Stimulated activated CD4-positive, alpha-beta T cell treated with anti-CD3 and anti-CD28 coated beads, Interleukin-2, amount 100 ng/mL, for 24 hours (primary cell): ENCODE measurements around the gene TIMP3.

ENCODE experiments used
- DNase-seq, 2 donors: peaks; one replicate each; pipeline ENCODE4 v3.0.0-alpha.2; 2020

Gene TIMP3

DNA sequence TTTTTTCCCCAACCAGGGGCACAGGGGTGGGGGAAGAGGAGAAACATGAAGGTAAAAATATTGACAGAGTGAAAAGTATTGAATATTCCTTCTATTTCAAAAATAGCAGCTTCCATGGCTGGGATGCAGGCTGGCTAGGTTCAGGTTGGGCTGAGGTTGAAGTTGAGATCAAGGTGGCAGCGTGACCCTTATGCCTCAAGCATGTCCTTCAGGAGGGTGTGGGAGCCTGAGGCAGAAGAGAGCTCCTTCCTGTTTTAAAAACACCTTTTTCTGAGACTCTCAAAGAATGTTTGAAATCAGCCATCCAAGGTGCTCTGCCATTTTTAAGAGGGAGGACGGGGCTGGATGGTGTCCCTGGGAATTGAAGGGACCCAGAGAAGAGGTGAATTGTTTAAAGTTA is 29.5 kb downstream of the TIMP3 start:
- DNase-seq: no peak

DNA sequence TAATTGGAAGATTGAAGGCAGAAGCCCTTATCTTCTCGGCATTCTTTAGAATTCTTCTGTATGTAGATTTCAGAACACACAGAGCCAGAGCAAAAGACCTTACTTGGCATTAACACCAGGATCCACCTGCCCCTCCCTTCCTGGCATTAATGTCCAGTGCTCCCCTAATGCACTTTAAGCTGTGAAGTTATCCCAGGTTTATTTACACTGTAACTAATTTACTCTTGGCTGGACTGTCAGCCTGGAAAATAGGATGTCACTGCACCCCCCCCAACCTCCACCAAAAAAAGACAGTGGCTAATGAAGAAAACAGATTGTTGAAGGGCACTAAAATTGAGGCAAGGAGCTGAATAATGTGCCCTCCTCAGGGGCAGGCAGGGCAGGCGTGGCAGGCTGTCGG is 30.1 kb downstream of the TIMP3 start:
- no peak for DNase-seq

DNA sequence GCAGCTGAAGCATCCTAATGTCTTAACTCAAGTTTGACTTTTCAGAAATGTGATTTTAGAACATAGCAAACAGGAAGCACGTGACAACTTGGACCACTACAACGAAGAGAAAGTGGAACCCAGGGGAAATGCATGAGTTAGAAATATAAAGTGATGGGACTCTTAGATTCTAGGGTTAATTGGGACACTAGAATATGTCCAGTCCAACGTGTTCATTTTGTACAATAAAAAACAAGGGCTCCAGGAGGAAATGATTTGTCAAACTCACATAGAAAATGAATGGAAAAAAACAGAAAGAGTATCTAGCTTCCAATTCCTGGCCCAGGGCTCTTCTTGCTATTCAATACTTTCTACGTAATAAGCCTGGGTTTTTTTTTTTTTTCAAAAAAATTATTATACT is 30.7 kb downstream of the TIMP3 start:
- DNase-seq: no peak

DNA sequence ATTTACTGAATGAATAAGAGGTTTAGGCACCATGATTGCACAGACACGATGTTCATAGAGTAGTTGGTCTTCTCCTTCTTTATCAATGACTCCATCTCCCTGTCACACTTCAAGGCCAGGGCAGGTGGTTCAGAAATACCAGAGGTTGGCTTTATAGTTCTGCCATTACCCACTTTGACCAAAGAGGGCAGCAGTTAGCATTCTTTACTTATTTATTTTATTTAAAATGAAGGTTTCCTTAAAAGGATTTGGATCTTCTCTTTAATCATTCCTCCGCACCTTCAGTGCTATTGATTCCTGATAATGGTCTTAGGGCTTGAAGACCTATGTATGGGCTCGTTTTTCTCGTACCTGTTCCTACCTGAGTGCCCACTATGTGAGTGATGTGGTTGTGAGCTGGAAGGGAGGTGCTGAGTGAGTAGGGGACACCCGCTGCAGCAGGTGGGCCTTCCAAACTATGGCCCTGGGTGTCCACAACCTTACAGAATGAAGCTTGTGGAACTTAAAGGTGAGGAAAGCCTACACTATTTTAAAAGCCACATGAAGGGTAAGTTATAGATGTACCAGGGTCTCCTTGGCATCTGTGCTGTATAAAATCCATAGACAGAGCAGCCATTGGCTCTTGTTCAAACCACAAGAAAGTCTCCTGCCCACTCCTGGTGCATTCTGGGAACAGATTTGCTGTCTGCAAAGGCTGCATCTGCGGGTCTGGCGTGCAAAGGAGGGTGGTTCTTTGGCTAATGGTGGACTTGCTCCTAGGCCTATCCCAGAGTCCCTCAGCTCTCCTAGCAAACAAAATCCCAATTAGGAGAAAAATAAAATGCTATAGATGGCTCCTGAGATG is 35.0 kb downstream of the TIMP3 start:
- no peak for DNase-seq

- DNase-seq: no peak
These were observed 35.6 kb downstream of the TIMP3 start for GRCh38 chr22:32837142-32837541.

GRCh38 chr22:32837803-32838202 is 36.3 kb downstream of the TIMP3 start:
- no peak for DNase-seq

DNA sequence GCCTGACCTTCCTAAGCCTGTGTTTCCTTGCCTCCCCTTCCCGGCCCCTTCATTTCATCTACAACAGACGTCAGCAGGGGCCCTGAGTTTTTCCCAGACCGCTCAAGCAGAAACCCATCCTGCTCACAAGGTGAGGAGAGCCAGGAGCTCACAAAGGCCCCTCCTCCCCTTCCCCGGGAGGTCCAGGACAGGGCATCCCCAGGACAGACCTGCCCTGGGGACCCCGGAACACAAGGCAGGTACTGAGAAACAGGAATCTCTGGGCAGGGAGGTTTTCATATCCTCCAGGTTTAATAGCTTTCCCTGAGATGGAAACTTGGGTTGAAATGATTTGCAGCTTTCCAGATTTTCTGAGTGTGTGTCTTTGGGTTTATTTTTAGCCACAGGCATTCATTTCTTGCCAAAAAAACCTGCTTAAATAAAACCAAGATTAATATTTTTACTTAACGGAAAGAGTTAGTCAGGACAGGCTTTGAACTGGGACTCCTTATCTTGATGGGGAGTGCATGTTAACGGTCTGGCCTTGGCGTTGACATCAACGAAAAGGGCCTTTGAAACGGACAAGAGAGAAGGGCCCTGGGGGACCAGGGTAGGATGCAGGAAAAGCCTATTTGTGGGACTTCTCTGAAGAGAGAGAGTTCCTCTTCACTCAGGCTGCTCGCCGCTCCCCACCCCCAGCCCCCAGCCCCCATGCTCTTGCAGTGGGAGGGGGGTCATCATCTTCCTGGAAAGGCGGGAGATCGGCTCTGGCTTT is 38.5 kb downstream of the TIMP3 start:
- no peak for DNase-seq

GRCh38 chr22:32841175-32841574 is 39.7 kb downstream of the TIMP3 start:
- no peak for DNase-seq

DNA sequence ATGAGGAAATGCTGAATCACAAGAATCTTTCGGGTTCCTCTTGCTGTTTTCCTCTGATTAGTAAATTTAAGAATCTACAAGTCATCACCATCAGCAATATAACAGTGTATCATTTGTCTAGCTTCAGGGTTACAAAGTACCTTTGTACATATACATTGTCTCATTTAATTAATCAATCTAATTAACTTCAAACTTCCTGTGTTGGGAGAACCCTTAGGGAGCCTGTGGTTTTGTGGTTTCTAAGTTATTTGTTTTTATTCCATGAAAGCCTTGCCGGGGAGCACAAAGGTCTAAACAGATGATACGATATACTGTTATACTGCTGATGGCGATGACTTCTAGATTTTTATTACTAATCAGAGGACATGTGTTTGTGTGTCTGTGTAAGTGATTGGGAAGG is 41.0 kb downstream of the TIMP3 start:
- no peak for DNase-seq

GRCh38 chr22:32843300-32843699 is 41.8 kb downstream of the TIMP3 start:
- DNase-seq: no peak

- DNase-seq: no peak
These were observed 42.7 kb downstream of the TIMP3 start for GRCh38 chr22:32844251-32844650.

DNA sequence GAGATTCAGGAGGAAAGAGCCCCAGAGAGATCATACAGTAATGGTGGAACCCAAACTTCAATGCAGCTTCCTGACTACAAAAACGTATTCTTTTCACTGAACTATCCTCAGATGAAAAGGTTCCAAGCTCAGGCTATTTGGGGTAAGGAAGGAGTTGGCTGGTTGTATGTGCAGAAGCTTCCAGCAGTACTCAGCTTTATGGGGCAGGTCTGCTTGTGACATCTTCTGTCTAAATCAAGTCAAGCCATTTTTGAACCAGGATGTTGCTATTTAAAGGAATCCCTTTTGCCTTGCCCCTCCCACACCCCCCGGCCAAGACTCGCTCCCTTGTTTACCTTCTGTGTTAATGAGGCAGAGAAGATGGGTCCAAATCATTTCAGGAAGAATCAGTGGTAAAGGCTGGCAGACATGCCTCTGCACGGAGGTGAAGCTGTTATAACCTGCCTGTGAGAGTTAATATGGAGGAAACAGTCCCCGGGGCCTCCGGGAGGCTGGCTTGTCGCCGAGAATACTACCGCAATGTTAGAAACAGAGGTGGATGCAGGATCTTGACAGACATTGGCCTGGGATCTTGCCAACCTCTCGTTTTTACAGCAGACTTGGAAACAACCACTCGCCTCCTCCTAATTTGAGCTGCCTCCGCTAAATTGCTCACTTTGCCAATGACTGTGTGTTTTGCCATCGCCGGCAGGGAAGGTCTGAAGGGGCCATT is 45.4 kb downstream of the TIMP3 start:
- no peak for DNase-seq

GRCh38 chr22:32848226-32848625 is 46.7 kb downstream of the TIMP3 start:
- DNase-seq: no peak

DNA sequence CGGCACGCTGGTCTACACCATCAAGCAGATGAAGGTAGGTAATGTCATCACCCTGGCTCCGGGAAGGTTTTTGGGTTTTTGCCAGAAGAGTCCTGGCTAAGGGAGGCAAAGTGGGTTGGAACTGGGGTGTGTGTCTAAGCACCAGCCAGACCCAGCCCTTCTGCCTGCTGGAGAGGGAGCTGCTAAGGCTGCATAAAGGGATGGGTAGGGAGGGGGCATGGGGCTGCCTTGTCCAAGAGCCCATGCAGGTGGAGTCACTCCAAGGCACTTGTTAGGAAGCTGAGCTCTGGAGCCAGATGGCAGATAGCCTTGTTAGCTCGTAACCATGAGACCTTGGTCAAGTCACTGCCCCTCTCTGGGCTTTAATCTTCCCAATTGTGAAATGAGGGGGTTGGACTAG is 48.0 kb downstream of the TIMP3 start:
- DNase-seq: no peak

DNA sequence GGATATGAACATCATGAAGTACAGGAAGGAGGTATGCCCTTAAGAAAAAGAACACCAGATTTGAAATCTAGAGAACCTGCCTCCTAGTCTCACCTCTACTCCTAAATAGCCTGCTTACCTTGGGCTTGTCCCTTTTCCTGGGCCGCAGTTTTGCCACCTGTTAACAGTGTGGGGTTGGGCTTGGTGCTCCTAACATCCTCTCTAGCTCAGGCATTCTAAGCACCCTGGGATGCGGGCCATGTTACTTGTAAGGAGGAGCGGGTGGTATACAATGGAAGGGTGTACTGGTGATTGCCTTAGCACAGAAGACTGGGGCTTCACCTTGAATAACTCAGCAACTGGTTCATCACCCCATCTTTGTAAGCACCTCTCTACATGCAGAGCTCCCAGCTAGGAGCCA is 48.7 kb downstream of the TIMP3 start:
- DNase-seq: no peak

DNA sequence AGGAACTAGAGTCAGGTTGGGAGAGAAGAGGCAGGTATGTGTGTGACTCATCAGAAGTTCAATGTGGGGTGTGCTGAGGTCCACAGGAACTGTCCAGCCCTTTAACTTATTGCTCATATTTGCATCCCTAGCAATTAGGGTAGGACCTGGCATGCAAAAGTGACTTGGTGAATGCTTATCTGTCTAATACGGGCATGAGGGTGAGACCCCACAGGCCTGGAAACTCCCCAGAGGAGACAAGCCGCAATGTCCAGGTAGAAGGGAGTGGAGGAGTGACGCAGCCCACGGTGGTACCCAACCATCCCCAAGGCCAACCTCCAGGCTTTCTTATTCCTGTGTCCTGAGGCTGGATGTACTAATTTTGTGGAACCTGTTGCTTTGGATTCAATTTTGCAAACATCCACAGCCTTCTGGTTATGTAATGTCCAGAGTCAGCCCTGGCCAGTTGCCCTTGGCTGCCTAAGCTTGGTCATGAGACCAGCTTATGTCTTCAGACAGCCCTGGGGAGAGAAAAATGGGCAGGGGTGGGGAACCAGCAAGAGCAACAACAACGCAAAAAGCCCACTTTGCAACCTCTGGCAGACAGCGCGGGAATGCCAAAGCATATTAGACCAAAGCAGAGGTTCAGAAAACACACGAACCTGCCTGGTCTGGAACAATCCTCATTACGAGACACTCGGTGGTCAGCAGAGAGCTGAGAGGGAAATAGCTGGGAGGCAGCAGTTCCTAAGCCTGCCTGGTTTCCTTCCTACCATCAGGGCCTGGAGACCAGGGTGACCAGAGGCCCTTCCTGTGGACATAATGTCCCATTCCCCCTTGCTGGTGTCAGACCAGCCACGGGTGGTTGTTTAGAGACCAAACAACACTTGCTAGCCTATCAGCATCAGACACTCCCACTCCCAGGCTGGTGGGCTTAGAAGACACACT is 49.3 kb downstream of the TIMP3 start:
- no peak for DNase-seq

DNA sequence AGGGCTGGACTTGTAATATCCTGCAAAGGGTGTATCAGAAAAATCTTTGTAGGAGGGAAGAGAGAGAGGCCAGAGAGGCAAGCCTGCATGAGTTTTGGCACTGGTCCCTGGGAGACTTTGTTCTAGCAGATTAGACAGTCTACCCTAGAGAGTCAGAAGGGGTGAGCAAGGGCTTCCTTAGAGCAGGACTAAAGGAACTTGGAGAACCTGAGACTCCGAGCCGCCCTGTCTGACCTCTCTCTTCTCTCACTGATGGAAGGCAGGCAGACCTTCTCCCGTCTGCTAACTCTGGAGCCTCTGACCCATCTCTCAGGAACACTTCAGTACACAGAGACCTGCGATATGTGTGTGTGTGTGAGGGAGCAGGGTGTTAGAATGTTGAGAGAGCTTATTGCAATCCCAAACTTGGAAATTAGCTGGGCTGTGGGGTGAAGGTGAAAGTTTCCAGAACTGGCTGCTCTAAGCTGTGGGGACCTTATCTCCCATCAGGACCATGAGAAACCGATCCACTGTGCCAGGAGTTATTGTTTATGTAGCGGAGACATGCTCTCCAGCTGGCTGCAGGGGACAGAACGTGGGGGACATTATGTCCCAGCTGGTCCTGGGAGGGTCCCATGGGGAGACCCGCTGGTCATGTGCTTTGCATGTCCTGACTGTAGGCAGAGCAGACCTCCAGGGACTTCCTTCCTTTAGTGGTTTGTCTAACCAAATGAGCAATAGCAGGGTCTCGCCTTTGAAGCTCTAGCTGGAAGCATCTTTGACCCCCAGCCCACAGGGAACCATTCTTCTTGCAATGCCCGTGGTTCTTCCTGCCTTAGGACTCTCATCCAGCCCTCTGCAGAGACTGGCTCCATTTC is 51.1 kb downstream of the TIMP3 start:
- DNase-seq: no peak

DNA sequence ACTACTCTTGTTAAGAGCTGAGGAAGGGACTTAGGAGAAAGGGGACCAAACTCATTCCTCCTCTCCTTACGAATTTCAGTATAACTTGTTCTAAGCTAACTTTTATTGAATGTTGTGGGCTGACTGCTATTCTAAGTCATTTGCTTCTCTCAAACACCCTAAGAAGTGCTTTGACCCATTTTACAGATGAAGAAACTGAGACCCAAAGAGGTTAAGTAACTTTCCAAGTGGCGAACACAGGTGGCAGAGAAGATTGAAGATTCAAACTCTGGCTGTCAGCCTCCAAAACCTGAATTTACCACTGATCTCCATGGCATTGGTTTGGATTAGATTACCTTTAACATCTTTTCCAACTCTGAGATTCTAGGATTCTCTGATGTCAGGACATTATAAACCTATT is 52.2 kb downstream of the TIMP3 start:
- DNase-seq: no peak

- DNase-seq: no peak
These were observed 52.9 kb downstream of the TIMP3 start for GRCh38 chr22:32854351-32854804.

- no peak for DNase-seq
These were observed 53.7 kb downstream of the TIMP3 start for GRCh38 chr22:32855045-32855756.
